ENCODE data around the gene VILL. TPM values are rescaled to one million over a fixed set of nuclear protein-coding genes. Genes with fewer than 3 reads are reported as not detected.
"Not testable (repeated sequence)": the region's sequence is repeated elsewhere in the genome, so short reads cannot be mapped to it uniquely, and the experiment has no call there.

VILL gene
- total RNA-seq, 1 donor from 2014 or later, result 131 TPM

- peak; percentile 92 for DNase-seq (ENCODE audit: low spot score)
Observed at GRCh38 chr3:37986479-37987314, 3.9 kb upstream of the VILL start.

DNA sequence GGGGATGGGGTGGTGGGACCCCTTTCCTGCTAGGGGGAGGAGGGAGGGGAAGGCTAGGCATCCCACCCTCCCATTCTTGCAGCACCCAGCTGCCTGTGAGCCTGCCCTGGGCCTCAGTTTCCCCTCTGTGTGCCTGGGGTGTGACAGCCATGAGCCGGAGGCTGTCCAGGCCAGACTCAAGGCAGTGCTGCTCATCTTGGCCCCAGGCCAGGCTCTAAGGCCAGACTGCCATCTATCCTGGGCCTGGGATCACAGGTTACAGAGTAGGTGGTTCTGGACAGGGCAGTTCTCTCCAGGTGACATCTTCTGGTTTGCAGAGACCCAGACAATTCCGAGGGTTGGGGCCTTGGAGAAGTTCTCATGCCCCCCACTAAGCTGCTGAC lies 3.3 kb upstream of the VILL start:
- DNase-seq (ENCODE audit: low spot score), result no peak

GRCh38 chr3:37987751-37988179 lies 2.8 kb upstream of the VILL start:
- DNase-seq (ENCODE audit: low spot score), result no peak

- DNase-seq (ENCODE audit: low spot score), result not testable (repeated sequence)
Observed at GRCh38 chr3:37988376-37988775, 2.2 kb upstream of the VILL start.

DNA sequence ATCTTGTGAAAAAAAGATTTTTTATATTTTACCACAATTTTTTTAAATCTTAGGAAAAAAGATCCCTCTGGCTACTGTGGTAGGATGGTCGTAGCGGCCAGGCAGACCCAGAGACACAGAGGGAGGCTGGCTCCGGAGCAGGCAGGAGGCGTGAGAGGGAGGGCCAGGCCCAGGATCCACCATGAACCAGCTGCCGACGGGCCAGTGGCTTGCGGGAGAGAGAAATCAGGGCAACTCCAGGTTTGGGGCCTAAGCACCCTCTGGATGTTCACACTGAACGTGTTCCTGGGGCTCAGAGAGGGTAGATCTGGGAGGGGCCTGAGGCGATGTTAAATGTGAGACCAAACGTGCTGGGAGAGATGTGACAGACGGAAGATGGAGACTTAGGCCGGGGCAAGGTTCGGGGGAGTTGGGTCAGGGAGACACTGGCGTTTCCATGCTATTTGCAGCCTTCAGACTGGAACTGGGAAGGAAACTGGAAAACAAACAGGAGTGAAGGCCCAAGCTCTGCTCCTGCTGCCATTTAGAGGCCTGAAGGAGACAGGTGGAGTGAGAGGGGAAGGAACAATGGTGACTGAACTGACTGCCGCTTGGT lies 1.6 kb upstream of the VILL start:
- DNase-seq (ENCODE audit: low spot score), result no peak

- no peak for DNase-seq (ENCODE audit: low spot score)
Observed at GRCh38 chr3:37989821-37990480, 635 bp upstream of the VILL start.

DNA sequence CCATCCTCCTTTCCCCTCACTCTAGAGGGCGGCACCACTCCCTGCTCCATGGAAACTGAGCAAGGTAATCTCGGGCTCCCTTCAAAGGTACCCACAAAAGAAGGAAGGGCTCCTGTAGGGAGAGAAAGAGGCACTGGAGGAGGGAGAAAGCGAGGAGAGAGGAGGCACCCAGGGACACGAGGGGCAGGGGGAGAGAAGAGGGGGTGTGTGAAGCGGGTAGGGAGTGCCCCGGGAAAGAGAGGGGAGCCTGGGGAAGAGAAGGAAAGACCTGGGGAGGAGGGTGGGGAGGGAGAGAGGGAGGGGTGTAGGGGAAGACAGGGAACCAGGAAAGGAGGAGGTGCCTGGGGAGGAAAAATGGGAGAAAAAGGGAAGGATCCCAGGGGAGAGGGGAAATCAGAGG lies 523 bp downstream of the VILL start:
- DNase-seq (ENCODE audit: low spot score), result no peak

DNA sequence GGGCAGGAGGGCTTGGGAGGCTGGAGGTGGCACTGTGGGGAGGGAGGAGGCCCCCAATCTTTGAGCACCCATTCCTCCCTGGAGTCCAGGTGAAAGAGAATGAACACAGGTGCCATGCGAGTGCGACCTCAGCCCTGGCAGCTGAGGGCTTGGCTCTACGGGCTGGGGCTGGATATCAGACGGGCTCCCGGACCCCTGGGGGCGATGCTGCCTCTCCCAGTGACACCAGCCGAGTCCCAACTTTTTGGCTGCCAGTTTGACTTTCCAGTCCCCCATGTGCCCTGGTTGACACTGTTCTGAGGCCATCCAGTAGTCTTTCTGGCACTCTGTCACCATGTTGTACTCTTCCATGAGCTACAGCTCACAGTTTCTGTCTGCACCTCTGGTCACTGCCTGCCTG lies 1.2 kb downstream of the VILL start:
- no peak for DNase-seq (ENCODE audit: low spot score)

GRCh38 chr3:37992271-37993066 lies 1.9 kb downstream of the VILL start:
- peak; percentile 90 for DNase-seq (ENCODE audit: low spot score)

- no peak for DNase-seq (ENCODE audit: low spot score)
Observed at GRCh38 chr3:37993067-37993455, 2.5 kb downstream of the VILL start.

- no peak for DNase-seq (ENCODE audit: low spot score)
Observed at GRCh38 chr3:37993460-37993819, 2.9 kb downstream of the VILL start.

DNA sequence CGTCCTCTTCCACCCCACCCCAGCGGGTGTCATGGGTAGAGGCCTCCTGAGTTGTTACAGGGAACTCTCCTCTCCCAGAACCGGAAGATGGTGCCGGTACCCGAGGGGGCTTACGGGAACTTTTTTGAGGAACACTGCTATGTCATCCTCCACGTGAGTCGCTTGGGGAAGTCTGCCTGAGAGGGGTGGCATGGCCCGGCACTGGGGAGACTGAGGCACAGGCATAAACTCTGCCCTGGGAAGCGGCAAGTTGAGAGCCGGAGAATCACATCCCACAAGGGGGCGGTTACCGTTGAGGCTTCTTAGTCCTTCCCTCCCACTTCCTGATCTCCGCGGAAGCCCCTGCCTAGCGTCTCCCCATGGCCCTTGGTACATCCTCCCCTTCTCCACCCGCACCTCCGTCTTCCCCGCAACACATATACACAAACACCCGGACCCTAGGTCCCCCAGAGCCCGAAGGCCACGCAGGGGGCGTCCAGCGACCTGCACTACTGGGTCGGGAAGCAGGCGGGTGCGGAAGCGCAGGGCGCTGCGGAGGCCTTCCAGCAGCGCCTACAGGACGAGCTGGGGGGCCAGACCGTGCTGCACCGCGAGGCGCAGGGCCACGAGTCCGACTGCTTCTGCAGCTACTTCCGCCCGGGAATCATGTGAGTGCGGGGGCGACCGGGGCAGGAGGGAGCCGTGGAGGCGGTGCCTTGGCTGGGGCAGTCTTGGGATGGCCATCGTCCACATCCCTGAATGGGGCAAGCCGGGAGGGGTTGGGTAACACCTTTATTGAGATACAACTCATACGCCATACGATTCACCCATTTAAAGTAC lies 3.4 kb downstream of the VILL start:
- DNase-seq (ENCODE audit: low spot score), result peak; percentile 78

DNA sequence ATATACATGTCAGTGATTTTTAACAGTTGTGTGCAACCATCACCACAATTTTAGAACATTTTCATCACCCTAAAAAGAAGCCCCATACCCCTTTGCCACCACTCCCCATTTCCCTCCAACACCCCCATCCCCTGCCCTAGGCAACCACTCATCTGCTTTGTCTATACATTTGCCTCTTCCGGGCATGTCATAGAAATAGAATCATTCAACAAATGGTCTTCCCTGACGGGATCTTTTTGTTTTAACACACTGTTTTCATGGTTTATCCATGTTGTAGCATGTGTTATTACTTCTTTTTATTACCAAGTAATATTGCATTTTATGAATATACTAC lies 4.0 kb downstream of the VILL start:
- no peak for DNase-seq (ENCODE audit: low spot score)

DNA sequence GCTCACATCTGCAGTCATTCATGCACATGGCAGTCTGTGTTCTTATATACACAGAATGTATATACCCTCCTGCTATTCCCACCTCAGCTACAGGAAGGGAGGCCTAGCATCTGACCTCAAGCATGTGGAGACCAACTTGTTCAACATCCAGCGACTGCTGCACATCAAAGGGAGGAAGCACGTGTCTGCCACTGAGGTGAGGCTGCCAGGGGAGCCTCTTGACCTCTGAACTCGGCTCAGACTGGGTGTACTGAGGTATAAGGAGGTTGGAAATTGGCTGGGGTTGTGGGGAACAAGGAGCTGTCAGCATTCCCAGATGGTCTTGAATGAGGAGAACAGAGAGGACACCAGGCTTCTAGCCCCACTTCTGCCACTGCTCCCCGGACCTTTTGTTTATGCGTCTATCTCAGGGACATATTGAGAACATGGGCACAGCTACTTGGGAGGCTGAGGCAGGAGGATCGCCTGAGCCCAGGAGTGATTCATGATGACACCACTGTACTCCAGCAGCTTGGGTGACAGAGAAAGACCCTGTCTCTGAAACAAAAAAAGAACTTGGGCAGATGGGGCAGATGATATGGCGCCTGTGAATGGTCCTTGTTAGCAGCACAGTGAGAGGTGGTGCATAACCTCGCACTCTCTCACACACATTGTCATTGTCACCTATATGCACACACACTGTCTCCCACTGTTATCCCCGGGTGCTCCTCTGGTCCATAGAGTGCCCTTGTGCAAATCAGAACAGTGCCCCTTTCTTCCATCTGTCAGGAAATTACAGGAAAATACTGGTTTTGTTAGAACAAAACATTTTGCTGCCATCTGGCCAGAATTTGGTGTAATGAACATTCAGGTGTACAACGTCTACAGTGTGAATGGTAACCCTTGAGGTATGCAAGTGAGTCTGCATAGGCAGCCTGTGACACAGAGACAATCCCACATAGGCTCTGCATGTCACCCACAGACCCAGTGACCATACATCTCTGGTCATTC lies 5.4 kb downstream of the VILL start:
- no peak for DNase-seq (ENCODE audit: low spot score)

GRCh38 chr3:37996785-37997301 lies 6.3 kb downstream of the VILL start:
- peak; percentile 80 for DNase-seq (ENCODE audit: low spot score)

DNA sequence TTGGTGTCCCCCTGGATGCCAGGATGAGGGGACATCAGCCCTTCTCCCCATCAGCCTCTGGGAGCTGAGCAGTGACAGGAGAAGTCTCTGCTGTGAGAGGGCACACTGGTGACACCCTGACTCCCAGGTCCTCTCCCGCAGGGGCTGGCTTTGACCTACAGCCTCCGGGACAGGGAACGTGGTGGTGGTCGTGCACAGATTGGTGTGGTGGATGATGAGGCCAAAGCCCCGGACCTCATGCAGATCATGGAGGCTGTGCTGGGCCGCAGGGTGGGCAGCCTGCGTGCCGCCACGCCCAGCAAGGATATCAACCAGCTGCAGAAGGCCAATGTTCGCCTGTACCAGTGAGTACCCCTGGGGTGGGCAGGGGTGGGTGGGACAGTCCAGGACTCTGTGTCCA lies 6.8 kb downstream of the VILL start:
- DNase-seq (ENCODE audit: low spot score), result no peak

GRCh38 chr3:37997791-37998370 lies 7.3 kb downstream of the VILL start:
- DNase-seq (ENCODE audit: low spot score), result no peak

DNA sequence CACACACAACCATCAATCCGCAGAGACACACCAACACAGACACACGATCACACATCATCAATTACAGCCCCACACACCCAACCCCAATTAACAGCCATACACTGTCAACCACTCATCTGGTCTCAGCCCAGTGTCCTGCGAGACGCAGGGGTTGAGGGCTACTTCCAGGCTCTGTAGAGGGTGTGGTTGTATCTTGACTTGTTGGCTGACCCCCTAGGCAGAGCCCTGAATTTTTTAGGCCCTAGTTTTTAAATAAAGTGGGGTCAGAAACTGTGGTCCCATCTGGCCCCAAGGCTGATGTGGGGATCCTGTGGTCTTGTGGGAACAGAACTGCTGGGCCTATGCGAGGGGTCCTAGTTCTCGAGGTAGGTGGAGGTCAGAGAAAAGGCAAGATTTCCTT lies 9.2 kb downstream of the VILL start:
- DNase-seq (ENCODE audit: low spot score), result no peak

DNA sequence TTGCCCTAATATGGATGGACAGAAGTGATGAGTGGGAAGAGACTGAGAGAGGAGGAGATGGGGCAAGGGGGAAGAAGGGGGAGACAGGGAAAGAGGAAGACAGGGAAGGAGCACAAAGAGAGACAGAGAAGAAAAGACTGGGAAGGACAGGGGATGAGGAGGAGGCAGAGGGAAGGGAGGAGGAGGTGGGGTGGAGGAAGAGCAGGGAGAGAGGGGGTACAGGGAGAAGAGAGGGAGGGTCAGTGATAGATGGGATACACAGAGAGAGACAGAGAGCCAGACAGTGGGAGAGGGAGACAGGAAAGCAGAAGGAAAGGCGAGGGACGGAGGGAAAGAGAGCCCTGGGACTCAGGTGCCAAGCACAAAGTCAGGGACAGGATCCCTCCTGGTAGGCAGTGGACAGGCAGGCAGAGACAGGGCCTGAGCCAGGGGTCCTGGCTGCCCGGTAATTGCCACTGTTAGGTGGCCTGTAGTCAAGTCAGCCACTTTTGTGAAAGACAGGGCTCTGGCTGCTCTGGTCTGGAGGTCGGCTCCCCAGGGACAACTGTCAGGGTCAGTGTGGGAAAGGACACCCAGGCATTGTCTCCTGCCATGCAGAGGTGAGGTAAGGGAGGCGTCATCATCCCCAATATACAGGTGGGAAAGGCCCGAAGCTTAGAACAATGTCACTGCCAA lies 9.8 kb downstream of the VILL start:
- DNase-seq (ENCODE audit: low spot score), result no peak

Measured in mucosa of gallbladder (tissue), 1 donor.